GM21381 (cell line): Measurements from ENCODE around the gene PAWR.
"Not testable (repeated sequence)": the region's sequence is repeated elsewhere in the genome, so short reads cannot be mapped to it uniquely, and the experiment has no call there.

Source experiments
- ATAC-seq: cut with Tn5 transposase; IDR thresholded peaks from one replicate; pipeline ENCODE4 v1.9.1; 2021; ENCODE audit warnings: mild to moderate bottlenecking, moderate library complexity; ENCODE audit not compliant: unreplicated experiment

Gene PAWR

GRCh38 chr12:79596719-79597350 lies 93.9 kb downstream of the PAWR start:
- no peak for ATAC-seq

GRCh38 chr12:79595273-79595672 lies 95.5 kb downstream of the PAWR start:
- ATAC-seq: no peak

DNA sequence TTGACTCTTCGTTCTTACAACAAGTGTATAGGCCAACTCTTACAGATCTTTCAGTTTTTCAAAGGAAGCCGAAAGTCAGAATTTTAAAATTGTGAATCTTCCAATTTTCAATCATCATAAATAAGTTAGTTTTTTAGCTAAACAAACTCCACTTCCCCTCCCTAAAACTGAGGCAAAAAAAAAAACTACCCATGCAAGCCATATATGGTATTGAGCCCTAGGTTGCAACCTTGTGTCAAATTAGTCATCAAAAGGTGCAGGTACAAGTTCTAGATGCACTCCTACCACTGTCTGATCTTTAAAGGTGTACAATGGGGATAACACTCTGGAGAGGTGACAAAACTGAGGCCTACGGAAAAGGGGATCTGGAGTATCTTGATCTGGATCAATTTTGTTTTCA lies 97.9 kb downstream of the PAWR start:
- no peak for ATAC-seq

DNA sequence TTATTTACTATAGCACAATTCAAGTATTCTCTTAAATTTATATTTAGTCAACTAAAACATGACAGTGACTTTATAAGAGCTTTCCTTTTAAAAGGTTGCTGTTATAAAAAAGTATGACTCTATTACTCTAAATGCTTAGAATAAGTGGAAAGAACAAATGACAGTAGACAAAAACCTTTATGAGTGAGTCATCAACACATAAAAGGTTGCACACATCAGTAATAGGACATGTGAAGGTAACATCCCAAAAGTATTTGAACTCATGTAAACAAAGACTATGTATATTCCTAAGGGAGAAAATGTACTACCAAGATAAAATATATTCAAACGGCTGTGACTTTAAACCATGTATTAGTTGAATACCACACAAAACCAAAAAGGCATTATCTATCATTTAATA lies 98.8 kb downstream of the PAWR start:
- no peak for ATAC-seq

- no peak for ATAC-seq
These were observed 100.0 kb downstream of the PAWR start for GRCh38 chr12:79590751-79591150.

DNA sequence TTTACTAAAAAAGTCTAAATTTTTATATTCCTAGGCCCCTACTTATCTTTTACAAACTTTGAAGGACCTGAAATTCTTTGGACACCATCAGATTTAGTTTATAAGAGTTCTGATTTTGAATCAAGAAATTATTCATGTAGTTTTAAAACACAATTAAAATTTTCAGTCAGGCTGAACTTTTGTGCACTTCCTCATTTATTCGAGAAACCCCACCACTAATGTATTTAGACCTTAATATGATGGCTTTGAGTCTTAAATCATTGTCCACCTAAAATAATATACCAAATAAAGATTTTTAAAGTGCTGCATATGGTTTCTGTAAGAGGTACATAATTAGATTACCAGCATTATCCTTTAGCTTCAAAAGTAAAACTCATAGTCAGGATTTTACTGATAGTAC lies 103.4 kb downstream of the PAWR start:
- ATAC-seq: no peak

GRCh38 chr12:79585147-79585546 lies 105.6 kb downstream of the PAWR start:
- no peak for ATAC-seq

- ATAC-seq: no peak
These were observed 116.9 kb downstream of the PAWR start for GRCh38 chr12:79573820-79574219.

DNA sequence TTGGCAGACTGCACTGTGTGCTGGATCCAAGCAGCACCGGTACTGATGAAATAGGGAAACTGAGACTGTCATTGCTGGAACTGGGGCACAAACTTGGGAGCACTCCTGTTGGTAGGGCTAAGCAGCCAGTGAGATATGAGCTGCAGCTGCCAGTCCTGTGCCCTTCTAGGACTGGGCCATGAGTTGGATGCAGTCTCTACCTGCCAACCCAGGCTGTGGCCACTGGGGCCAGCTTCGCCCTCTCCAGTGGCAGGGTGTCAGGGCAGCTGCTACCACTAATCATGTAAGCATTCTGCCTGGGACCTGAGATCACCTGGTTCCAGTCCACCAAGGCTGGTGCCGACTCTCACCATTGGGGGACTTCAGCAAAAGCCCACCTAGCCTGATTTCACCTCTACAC lies 121.1 kb downstream of the PAWR start:
- no peak for ATAC-seq

DNA sequence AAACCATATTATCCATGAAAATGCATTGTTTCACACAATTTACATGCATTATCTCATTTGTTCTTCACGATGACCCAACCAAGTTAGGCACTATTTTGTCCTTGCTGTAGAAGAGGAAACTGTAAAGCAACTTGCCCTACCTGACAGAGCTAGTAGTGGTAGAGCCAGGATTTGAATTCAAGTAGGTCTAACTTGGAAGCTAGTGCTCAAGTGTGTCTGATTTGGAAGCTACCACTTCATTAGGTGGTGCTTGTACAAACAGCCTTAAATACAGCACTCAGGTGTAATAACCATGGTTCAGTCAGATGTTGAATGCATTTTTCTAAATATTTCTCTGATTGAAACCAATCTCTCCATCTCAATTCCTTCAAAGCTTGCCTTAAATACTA lies 123.6 kb downstream of the PAWR start:
- no peak for ATAC-seq

GRCh38 chr12:79566452-79567174 lies 124.2 kb downstream of the PAWR start:
- no peak for ATAC-seq

DNA sequence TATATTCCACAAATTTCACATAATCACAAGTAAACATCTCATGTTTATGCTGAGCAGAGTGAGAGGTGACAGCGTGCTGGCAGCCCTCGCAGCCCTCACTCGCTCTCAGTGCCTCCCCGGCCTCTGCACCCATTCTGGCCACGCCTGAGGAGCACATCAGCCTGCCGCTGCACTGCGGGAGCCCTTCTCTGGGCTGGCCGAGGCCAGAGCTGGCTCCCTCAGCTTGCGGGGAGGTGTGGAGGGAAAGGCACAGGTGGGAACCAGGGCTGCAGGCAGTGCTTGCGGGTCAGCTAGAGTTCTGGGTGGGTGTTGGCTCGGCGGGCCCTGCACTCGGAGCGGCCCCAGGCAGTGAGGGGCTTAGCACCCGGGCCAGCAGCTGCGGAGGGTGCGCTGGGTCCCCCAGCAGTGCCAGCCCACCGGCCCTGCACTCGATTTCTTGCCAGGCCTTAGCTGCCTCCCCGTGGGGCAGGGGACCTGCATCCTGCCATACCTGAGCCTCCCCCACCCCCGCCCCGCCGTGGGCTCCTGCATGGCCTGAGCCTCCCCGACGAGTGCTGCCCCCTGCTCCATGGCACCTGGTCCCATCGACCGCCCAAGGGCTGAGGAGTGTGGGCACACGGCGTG lies 125.9 kb downstream of the PAWR start:
- not testable (repeated sequence) for ATAC-seq

GRCh38 chr12:79563021-79563740 lies 127.6 kb downstream of the PAWR start:
- no peak for ATAC-seq

DNA sequence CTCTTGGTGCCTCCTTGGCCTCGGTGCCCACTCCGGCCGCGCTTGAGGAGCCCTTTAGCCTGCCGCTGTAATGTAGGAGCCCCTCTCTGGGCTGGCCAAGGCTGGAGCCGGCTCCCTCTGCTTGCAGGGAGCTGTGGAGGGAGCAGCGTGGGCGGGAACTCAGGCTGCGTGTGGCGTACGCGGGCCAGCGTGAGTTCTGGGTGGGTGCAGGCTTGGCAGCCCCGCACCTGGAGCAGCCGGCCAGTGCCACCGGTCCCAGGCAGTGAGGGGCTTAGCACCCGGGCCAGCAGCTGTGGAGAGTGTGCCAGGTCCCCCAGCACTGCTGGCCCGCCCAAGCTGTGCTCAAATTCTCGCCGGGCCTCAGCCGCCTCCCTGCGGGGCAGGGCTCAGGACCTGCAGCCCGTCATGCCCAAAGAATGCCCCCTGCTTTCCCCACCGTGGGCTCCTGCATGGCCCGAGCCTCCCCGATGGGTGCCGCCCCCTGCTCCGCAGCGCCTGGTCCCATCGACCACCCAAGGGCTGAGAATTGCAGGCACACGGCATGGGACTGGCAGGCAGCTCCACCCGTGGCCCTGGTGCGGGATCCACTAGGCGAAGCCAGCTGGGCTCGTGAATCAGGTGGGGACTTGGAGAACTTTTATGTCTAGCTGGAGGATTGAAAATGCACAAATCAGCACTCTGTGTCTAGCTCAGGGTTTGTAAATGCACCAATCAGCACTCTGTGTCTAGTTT lies 129.2 kb downstream of the PAWR start:
- no peak for ATAC-seq

DNA sequence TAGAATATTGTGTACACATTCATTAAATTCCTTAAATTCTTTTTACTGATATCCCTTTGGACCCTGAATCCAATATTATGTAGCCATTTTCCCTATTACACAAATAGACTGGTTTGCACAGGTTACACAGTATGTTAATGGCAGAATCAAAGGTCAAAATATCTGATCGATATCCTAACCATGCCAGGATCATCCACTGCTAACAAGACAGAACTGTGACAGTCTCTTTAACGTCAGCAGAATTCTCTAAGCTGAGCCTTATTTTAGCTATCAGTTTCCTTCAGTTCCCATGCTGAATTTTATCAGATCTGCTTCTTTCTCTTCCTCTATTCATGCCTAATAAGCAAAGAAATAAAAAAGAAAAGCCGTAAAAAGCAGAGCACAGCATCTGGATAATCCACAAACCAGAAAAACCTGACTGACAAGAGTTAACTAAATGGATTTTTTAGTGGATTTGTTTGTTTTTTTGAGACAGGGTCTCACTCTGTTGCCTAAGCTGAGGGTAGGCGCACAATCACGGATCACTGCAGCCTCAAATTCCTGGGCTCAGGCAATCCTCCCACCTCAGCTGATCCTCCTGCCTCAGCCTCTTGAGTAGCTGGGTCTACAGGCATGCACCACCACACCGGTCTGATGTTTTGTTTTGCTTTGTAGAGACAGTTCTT lies 130.4 kb downstream of the PAWR start:
- ATAC-seq: no peak

GRCh38 chr12:79559591-79559990 lies 131.2 kb downstream of the PAWR start:
- ATAC-seq: no peak

GRCh38 chr12:79558924-79559469 lies 131.8 kb downstream of the PAWR start:
- no peak for ATAC-seq

DNA sequence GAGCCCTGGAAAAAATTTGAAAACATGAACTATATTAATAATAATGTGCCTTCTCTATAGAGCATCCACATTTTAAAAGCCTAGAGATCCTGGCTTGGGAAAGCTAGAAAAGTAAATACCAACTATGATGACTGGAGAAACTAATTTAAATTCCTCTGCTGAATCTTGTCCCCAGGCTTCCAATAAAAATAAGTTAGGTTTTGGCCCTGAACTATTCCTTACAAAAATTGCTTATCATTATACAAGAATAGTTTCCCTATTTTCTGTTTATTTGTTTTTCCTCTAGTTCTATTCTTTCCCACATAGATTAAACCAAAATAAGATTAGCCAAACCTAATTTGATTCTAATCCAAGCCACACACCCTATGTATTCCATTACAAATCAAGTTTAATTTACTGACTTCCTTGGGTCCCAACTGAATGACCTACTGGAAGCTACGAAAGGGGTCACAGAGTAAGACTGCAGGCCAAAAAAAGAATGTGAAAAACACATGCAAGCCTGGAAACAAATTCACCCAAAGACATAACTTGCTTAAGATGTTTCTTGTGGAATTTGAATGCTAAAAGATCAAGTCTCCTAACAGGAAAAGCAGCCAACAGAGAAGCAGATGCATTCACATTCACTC lies 133.0 kb downstream of the PAWR start:
- ATAC-seq: no peak

- ATAC-seq: no peak
These were observed 135.5 kb downstream of the PAWR start for GRCh38 chr12:79555028-79555925.
